HepG2 (cell line): Measurements from ENCODE around the gene FABP2. TPM values are rescaled to one million over a fixed set of nuclear protein-coding genes. Genes with fewer than 3 reads are reported as not detected.
A peak's percentile ranks its signal among the peaks of the same experiment; 100 is the strongest.

Experiments used
- ATAC-seq: fragments of 200-7000 bp; cut with Tn5 transposase; 3 replicates; pipeline ENCODE4 v1.9.1; 2020; ENCODE audit warnings: mild to moderate bottlenecking, moderate library complexity
- BruUV-seq: library from RNA; stranded (reverse); fragments of 400-500 nt; replicated peaks from 2 replicates; lab custom pipeline; 2021; lab: Mats Ljungman, UMichigan
- CTCF ChIA-PET: fragments of 300-600 bp; formaldehyde crosslinking; extraction: SDS; loops from one replicate; lab custom pipeline; 2021; ENCODE audit warnings: low total read pairs, inconsistent platforms, low intra/inter-chr PET ratio; lab: Yijun Ruan, JAX
- POLR2A ChIA-PET: fragments of 350-600 bp; sonication (Branson Sonifier 250); formaldehyde crosslinking; loops from one replicate; lab custom pipeline; 2020; ENCODE audit warnings: antibody characterized with exemption, inconsistent platforms; lab: Yijun Ruan, JAX
- DNase-seq: peaks from one replicate; pipeline ENCODE4 v3.0.0-alpha.2; 2015; ENCODE audit warnings: low spot score
- FAIRE-seq: peaks from 3 replicates; lab custom pipeline; 2011; peaks lifted over from hg19 to GRCh38; lab: Jason Lieb, UNC
- H2AFZ ChIP-seq: one replicate; pipeline ENCODE4 v1.6.1; 2011; ENCODE audit warnings: low read length, inconsistent platforms
- H3K27ac ChIP-seq: fragments of 300-600 bp; 3 replicates; pipeline ENCODE4 v1.8.0; 2011; ENCODE audit warnings: mixed run types, mild to moderate bottlenecking, mixed read lengths, low read length, inconsistent platforms; ENCODE audit not compliant: insufficient read depth; ENCODE audit errors: extremely low read length
- H3K27me3 ChIP-seq, 2 experiments: fragments of 200-600 bp in 1 of 2; 2 replicates in 1 of 2; 3 replicates in 1 of 2; pipeline versions ENCODE4 v1.6.0 to v1.8.0; 2011; ENCODE audit warnings: low read length in 2 of 2, mild to moderate bottlenecking in 2 of 2, moderate library complexity in 2 of 2, inconsistent platforms in 1 of 2; ENCODE audit not compliant: insufficient read depth in 2 of 2, control insufficient read depth in 1 of 2
- H3K36me3 ChIP-seq, 2 experiments: fragments of 200-600 bp in 1 of 2; replicated peaks in 1 of 2; 2 replicates in 1 of 2; 3 replicates in 1 of 2; pipeline versions ENCODE4 v1.5.1 to v1.8.0; 2011; ENCODE audit warnings: low read length in 2 of 2, inconsistent platforms in 1 of 2; ENCODE audit not compliant: insufficient read depth in 2 of 2, control insufficient read depth in 1 of 2
- H3K4me1 ChIP-seq: 2 replicates; pipeline ENCODE4 v1.5.1; 2012; ENCODE audit warnings: low read length, inconsistent platforms; ENCODE audit not compliant: insufficient read depth
- H3K4me2 ChIP-seq: 2 replicates; pipeline ENCODE4 v1.6.0; 2011; ENCODE audit warnings: low read depth, low read length, inconsistent platforms
- H3K4me3 ChIP-seq, 3 experiments: fragments of 200-600 bp in 1 of 3; sonication (generic), shearing (Covaris generic) in 1 of 3; replicated peaks in 1 of 3; 2 replicates each; pipeline ENCODE4 v1.5.1; 2011 to 2016; ENCODE audit warnings: low read length in 3 of 3, inconsistent platforms in 2 of 3, low read depth in 2 of 3, mild to moderate bottlenecking in 2 of 3, control low read depth in 1 of 3, mixed read lengths in 1 of 3; ENCODE audit not compliant: insufficient read depth in 1 of 3
- H3K79me2 ChIP-seq: one replicate; pipeline ENCODE4 v1.6.1; 2011; ENCODE audit warnings: low read length, inconsistent platforms; ENCODE audit not compliant: insufficient read depth
- H3K9ac ChIP-seq: 2 replicates; pipeline ENCODE4 v1.6.0; 2011; ENCODE audit warnings: mild to moderate bottlenecking, low read depth, low read length, inconsistent platforms; ENCODE audit not compliant: insufficient read depth
- H3K9me3 ChIP-seq: 2 replicates; pipeline ENCODE4 v1.5.1; 2012; ENCODE audit warnings: mild to moderate bottlenecking, low read length
- H4K20me1 ChIP-seq: 2 replicates; pipeline ENCODE4 v1.6.0; 2011; ENCODE audit warnings: inconsistent platforms, mild to moderate bottlenecking, low read length, moderate library complexity; ENCODE audit not compliant: insufficient read depth
- AGO1 ChIP-seq: fragments of 200-400 bp; formaldehyde crosslinking; IDR thresholded peaks from 2 replicates; pipeline ENCODE4 v1.6.1; 2017; ENCODE audit warnings: mild to moderate bottlenecking, low read depth, low read length, moderate library complexity; ENCODE audit not compliant: poor library complexity, severe bottlenecking
- CBFB ChIP-seq: sonication (generic); formaldehyde crosslinking; IDR thresholded peaks from 2 replicates; pipeline ENCODE4 v1.4.0; 2020; ENCODE audit warnings: missing genetic modification reagents
- FIP1L1 ChIP-seq: fragments of 200-400 bp; formaldehyde crosslinking; IDR thresholded peaks from 2 replicates; pipeline ENCODE4 v1.6.1; 2018; ENCODE audit warnings: low read depth, mild to moderate bottlenecking, low read length, moderate library complexity, borderline replicate concordance; ENCODE audit not compliant: insufficient read depth
- GATAD2A ChIP-seq: IDR thresholded peaks from 2 replicates; pipeline ENCODE4 v1.6.1; 2016
- KLF12 ChIP-seq: sonication (generic); formaldehyde crosslinking; IDR thresholded peaks from 2 replicates; pipeline ENCODE4 v1.4.0; 2020; ENCODE audit warnings: missing genetic modification reagents, borderline replicate concordance
- NRL ChIP-seq: sonication (generic); formaldehyde crosslinking; IDR thresholded peaks from 2 replicates; pipeline ENCODE4 v1.5.0; 2020; ENCODE audit warnings: missing genetic modification reagents, mild to moderate bottlenecking, moderate library complexity, borderline replicate concordance
- ONECUT2 ChIP-seq: sonication (generic); formaldehyde crosslinking; IDR thresholded peaks from 2 replicates; pipeline ENCODE4 v1.4.0; 2020; ENCODE audit warnings: missing genetic modification reagents
- PAX8 ChIP-seq: sonication (generic); formaldehyde crosslinking; IDR thresholded peaks from 2 replicates; pipeline ENCODE4 v1.8.0; 2022; ENCODE audit warnings: mild to moderate bottlenecking, missing genetic modification reagents, borderline replicate concordance
- POLR2A ChIP-seq, 2 experiments: IDR thresholded peaks; 2 replicates each; pipeline ENCODE4 v1.6.1; 2011; ENCODE audit warnings: low read depth in 2 of 2, low read length in 2 of 2, mild to moderate bottlenecking in 1 of 2, moderate library complexity in 1 of 2; ENCODE audit not compliant: insufficient read depth in 1 of 2
- POLR2G ChIP-seq: fragments of 200-400 bp; formaldehyde crosslinking; IDR thresholded peaks from 2 replicates; pipeline ENCODE4 v1.6.1; 2018; ENCODE audit warnings: mild to moderate bottlenecking, low read depth, low read length, moderate library complexity
- RBM22 ChIP-seq: fragments of 200-400 bp; formaldehyde crosslinking; optimal IDR thresholded peaks from 2 replicates; pipeline ENCODE3; 2017; ENCODE audit warnings: mild to moderate bottlenecking, low read length, moderate library complexity
- SIN3A ChIP-seq: IDR thresholded peaks from 2 replicates; pipeline ENCODE4 v1.6.1; 2011; ENCODE audit warnings: low read depth, mild to moderate bottlenecking, control low read depth, low read length, borderline replicate concordance
- TARDBP ChIP-seq: sonication (generic); formaldehyde crosslinking; IDR thresholded peaks from 2 replicates; pipeline ENCODE4 v1.8.0; 2022; ENCODE audit warnings: mild to moderate bottlenecking, missing genetic modification reagents
- ZKSCAN1 ChIP-seq: fragments of 150-350 bp; IDR thresholded peaks from 2 replicates; pipeline ENCODE4 v1.6.1; 2014; ENCODE audit warnings: low read length
- ZNF562 ChIP-seq: sonication (generic); formaldehyde crosslinking; IDR thresholded peaks from 2 replicates; pipeline ENCODE4 v1.8.0; 2022; ENCODE audit warnings: missing genetic modification reagents, borderline replicate concordance
- WGBS: methylation state at CpG from one replicate; pipeline ENCODE4 v1.1.6; 2017; ENCODE audit warnings: low lambda C conversion rate; 5-methylcytosine and 5-hydroxymethylcytosine counted together
- in situ Hi-C: cut with HindIII; loops from 2 replicates; pipeline ENCODE4 v1.10.0; 2017; ENCODE audit warnings: low pct_unique_long_range_greater_than_20kb; ENCODE audit not compliant: extremely low pct_ligation_motif_present
- intact Hi-C: fragments of 100-400 bp; cut with micrococcal nuclease; formaldehyde crosslinking; loops from one replicate; pipeline ENCODE4 v1.10.0; 2022; ENCODE audit not compliant: unreplicated experiment
- polyA plus RNA-seq, 8 experiments: library from polyadenylated mRNA; depleted of rRNA in 3 of 8; stranded (reverse) in 7 of 8; unstranded in 1 of 8; fragments of >200 nt; fragmentation: Illumina TruSeq in 4 of 8; extraction: Trizol in 4 of 8; gene quantifications; 2 replicates each; pipeline versions ENCODE4 v1.2.1 to v1.2.3, GENCODE V29; 2011 to 2016; ENCODE audit warnings: low read depth in 4 of 8, missing spikeins in 1 of 8, mixed read lengths in 1 of 8; ENCODE audit not compliant: insufficient read depth in 1 of 8
- total RNA-seq, 5 experiments: library from RNA; depleted of rRNA; stranded (reverse); fragments of >200 nt; fragmentation: Illumina TruSeq; extraction: Trizol; gene quantifications; 2 replicates each; pipeline ENCODE4 v1.2.3, GENCODE V29; 2016; ENCODE audit warnings: low read depth in 1 of 5
- TF ChIP-seq, protein P1 (sequence below): sonication (generic); formaldehyde crosslinking; IDR thresholded peaks from 2 replicates; pipeline ENCODE4 v1.8.0; 2022; ENCODE audit warnings: mild to moderate bottlenecking, missing genetic modification reagents, moderate library complexity
- TF ChIP-seq, protein P2 (sequence below): sonication (generic); formaldehyde crosslinking; IDR thresholded peaks from 2 replicates; pipeline ENCODE4 v1.8.0; 2023; ENCODE audit warnings: mild to moderate bottlenecking, missing genetic modification reagents

FABP2 gene
- total and polyA plus RNA-seq, 2 of the 13 experiments (the other 11 are each of a cell fraction or from before 2014, with no cell fraction given): 0.78 to 1.2 TPM

DNA sequence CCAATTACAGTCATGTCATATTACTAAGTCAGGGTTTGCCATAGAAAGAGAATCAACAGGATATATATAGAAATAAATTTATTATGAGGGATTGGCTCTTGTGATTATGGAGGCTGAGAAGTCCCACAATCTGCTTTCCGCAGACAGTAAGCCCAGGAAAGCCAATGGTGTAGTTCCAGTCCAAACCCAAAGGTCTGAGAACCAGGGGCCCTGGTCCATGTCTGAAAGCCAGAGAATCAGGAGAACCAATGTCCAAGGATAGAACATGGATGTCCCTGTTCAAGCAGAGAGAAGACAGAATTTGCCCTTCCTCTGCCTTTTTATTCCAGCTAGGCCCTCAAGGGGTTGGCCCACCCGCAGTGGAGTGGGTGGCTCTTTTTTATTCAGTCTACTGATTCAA lies 25.6 kb downstream of the FABP2 start:
- TF ChIP-seq AGO1: no peak
- no peak for TF ChIP-seq ONECUT2 (CRISPR knock-in tag)
- no peak for TF ChIP-seq NRL
- TF ChIP-seq, protein P1, sequence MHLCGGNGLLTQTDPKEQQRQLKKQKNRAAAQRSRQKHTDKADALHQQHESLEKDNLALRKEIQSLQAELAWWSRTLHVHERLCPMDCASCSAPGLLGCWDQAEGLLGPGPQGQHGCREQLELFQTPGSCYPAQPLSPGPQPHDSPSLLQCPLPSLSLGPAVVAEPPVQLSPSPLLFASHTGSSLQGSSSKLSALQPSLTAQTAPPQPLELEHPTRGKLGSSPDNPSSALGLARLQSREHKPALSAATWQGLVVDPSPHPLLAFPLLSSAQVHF (CRISPR knock-in tag): no peak
- TF ChIP-seq POLR2G: peak; percentile 69
- no peak for TF ChIP-seq ZNF562
- TF ChIP-seq, protein P2, sequence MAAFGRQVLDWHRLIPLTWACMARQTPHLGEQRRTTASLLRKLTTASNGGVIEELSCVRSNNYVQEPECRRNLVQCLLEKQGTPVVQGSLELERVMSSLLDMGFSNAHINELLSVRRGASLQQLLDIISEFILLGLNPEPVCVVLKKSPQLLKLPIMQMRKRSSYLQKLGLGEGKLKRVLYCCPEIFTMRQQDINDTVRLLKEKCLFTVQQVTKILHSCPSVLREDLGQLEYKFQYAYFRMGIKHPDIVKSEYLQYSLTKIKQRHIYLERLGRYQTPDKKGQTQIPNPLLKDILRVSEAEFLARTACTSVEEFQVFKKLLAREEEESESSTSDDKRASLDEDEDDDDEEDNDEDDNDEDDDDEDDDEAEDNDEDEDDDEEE (CRISPR knock-in tag): no peak
- TF ChIP-seq PAX8 (CRISPR knock-in tag): no peak
- TF ChIP-seq FIP1L1: no peak
- TF ChIP-seq SIN3A: no peak
- TF ChIP-seq CBFB: no peak
- peak; percentile 53 for TF ChIP-seq RBM22
- peak in 1 of 2 experiments; percentile 18; a peak in 1 of 4 replicates for TF ChIP-seq POLR2A (IDR thresholded peaks at IDR 0.05; ENCODE audit: insufficient read depth in 1 of 2, low read depth in 2 of 2, low read length in 2 of 2)
- no peak for TF ChIP-seq ZKSCAN1
- no peak for TF ChIP-seq TARDBP (CRISPR knock-in tag)
- TF ChIP-seq KLF12: no peak
- no peak for TF ChIP-seq GATAD2A (CRISPR knock-in tag)
- H3K9me3 ChIP-seq: no peaks in the 10 kb centered on the region
- H3K79me2 ChIP-seq: peaks cover 34% of the 10 kb centered on the region
- ChIA-PET POLR2A (no interaction called here), CTCF (no interaction called here)
- no TSS peak for BruUV-seq
- H3K36me3 ChIP-seq: peaks cover 0 to 14% of the 10 kb centered on the region in 2 experiments; a peak in 4 of 5 replicates
- DNase-seq: no peak
- 100% methylated on average over 2 of the region's 2 CpGs for WGBS
- peaks cover 0 to 9% of the 10 kb centered on the region in 2 experiments; a peak in 2 of 5 replicates for H3K27me3 ChIP-seq
- H3K4me1 ChIP-seq: peaks cover 31% of the 10 kb centered on the region
- no peak overlapping the region for H3K4me3 ChIP-seq
- intact Hi-C loops: no loop called here
- H3K27ac ChIP-seq: no peak overlapping the region
- H3K9ac ChIP-seq: no peak overlapping the region
- no peak overlapping the region for H3K4me2 ChIP-seq
- peaks cover 12% of the 10 kb centered on the region; the same call in 1 of the 2 replicates for H4K20me1 ChIP-seq
- no peak overlapping the region for H2AFZ ChIP-seq
- ATAC-seq: no peak
- in situ Hi-C loops: loop anchor here (10.0 kb wide), 1 partner anchor 312 kb away; no protein-coding TSS in a partner anchor
- FAIRE-seq: no peak
